HepG2 (cell line): ENCODE results near the gene CHEK2. TPM values are rescaled to one million over a fixed set of nuclear protein-coding genes. Genes with fewer than 3 reads are reported as not detected.
A peak's percentile ranks its signal among the peaks of the same experiment; 100 is the strongest.

Experiments
- ATAD3A ChIP-seq: sonication (generic); formaldehyde crosslinking; IDR thresholded peaks from 2 replicates; pipeline ENCODE4 v1.4.0; 2020; ENCODE audit warnings: missing genetic modification reagents
- CCAR2 ChIP-seq: fragments of 200-400 bp; formaldehyde crosslinking; optimal IDR thresholded peaks from 2 replicates; pipeline ENCODE3; 2018; ENCODE audit warnings: low read depth, mild to moderate bottlenecking, low read length, moderate library complexity
- CHCHD3 ChIP-seq: sonication (generic); formaldehyde crosslinking; IDR thresholded peaks from 2 replicates; pipeline ENCODE4 v1.8.0; 2022; ENCODE audit warnings: mild to moderate bottlenecking, missing genetic modification reagents, moderate library complexity
- DR1 ChIP-seq: sonication (generic); formaldehyde crosslinking; IDR thresholded peaks from 2 replicates; pipeline ENCODE4 v1.8.0; 2021; ENCODE audit warnings: mild to moderate bottlenecking, missing genetic modification reagents, inconsistent platforms
- ESRRA ChIP-seq: sonication (generic); formaldehyde crosslinking; IDR thresholded peaks from 2 replicates; pipeline ENCODE4 v1.5.1; 2020; ENCODE audit warnings: mild to moderate bottlenecking, low read depth, missing genetic modification reagents
- HDAC6 ChIP-seq: fragments of 200-600 bp; sonication (generic); IDR thresholded peaks from 2 replicates; pipeline ENCODE4 v1.7.0; 2017; ENCODE audit warnings: mild to moderate bottlenecking, antibody characterized with exemption, low read length, low read depth
- HNRNPK ChIP-seq: fragments of 200-400 bp; formaldehyde crosslinking; IDR thresholded peaks from 2 replicates; pipeline ENCODE4 v1.6.1; 2018; ENCODE audit warnings: low read length, low read depth, moderate library complexity, mild to moderate bottlenecking; ENCODE audit not compliant: poor library complexity, severe bottlenecking
- KMT2A ChIP-seq: sonication (generic); formaldehyde crosslinking; IDR thresholded peaks from 2 replicates; pipeline ENCODE4 v1.4.0; 2020; ENCODE audit warnings: missing genetic modification reagents
- MEIS2 ChIP-seq: sonication (generic); formaldehyde crosslinking; IDR thresholded peaks from 2 replicates; pipeline ENCODE4 v1.9.0; 2021; ENCODE audit warnings: mild to moderate bottlenecking, missing genetic modification reagents
- MNT ChIP-seq: fragments of 450-650 bp; IDR thresholded peaks from 2 replicates; pipeline ENCODE4 v1.6.1; 2016
- NR2F1 ChIP-seq, 2 experiments: fragments of 450-650 bp in 1 of 2; formaldehyde crosslinking in 1 of 2; IDR thresholded peaks; 2 replicates each; pipeline versions ENCODE4 v1.5.0 to v1.6.1; 2016 to 2020; ENCODE audit warnings: mild to moderate bottlenecking in 1 of 2, missing compliant biosample characterization in 1 of 2, missing genetic modification reagents in 1 of 2, moderate library complexity in 1 of 2
- TCF7 ChIP-seq: sonication (generic); IDR thresholded peaks from 2 replicates; pipeline ENCODE4 v1.6.1; 2016; ENCODE audit warnings: antibody characterized with exemption, low read depth
- ZBTB42 ChIP-seq: sonication (generic); formaldehyde crosslinking; IDR thresholded peaks from 2 replicates; pipeline ENCODE4 v1.5.0; 2020; ENCODE audit warnings: mild to moderate bottlenecking, missing genetic modification reagents
- ZNF343 ChIP-seq: sonication (generic); formaldehyde crosslinking; IDR thresholded peaks from 2 replicates; pipeline ENCODE4 v1.4.0; 2020; ENCODE audit warnings: mild to moderate bottlenecking, missing genetic modification reagents
- ZNF691 ChIP-seq: sonication (generic); formaldehyde crosslinking; IDR thresholded peaks from 2 replicates; pipeline ENCODE4 v1.4.0; 2020; ENCODE audit warnings: missing genetic modification reagents, low read depth, mild to moderate bottlenecking, borderline replicate concordance
- ZNF720 ChIP-seq: sonication (generic); formaldehyde crosslinking; IDR thresholded peaks from 2 replicates; pipeline ENCODE4 v1.4.0; 2020; ENCODE audit warnings: missing genetic modification reagents
- ZSCAN21 ChIP-seq: sonication (generic); formaldehyde crosslinking; IDR thresholded peaks from 2 replicates; pipeline ENCODE4 v1.8.0; 2022; ENCODE audit warnings: mild to moderate bottlenecking, missing genetic modification reagents, moderate library complexity, borderline replicate concordance
- polyA plus RNA-seq, 8 experiments: library from polyadenylated mRNA; depleted of rRNA in 3 of 8; stranded (reverse) in 7 of 8; unstranded in 1 of 8; fragments of >200 nt; fragmentation: Illumina TruSeq in 4 of 8; extraction: Trizol in 4 of 8; gene quantifications; 2 replicates each; pipeline versions ENCODE4 v1.2.1 to v1.2.3, GENCODE V29; 2011 to 2016; ENCODE audit warnings: low read depth in 4 of 8, missing spikeins in 1 of 8, mixed read lengths in 1 of 8; ENCODE audit not compliant: insufficient read depth in 1 of 8
- total RNA-seq, 5 experiments: library from RNA; depleted of rRNA; stranded (reverse); fragments of >200 nt; fragmentation: Illumina TruSeq; extraction: Trizol; gene quantifications; 2 replicates each; pipeline ENCODE4 v1.2.3, GENCODE V29; 2016; ENCODE audit warnings: low read depth in 1 of 5
- TF ChIP-seq, protein P1 (sequence below): sonication (generic); formaldehyde crosslinking; IDR thresholded peaks from 2 replicates; pipeline ENCODE4 v1.5.0; 2020; ENCODE audit warnings: missing genetic modification reagents
- TF ChIP-seq, protein P2 (sequence below): IDR thresholded peaks from 2 replicates; pipeline ENCODE4 v1.6.1; 2016; ENCODE audit warnings: control low read depth

CHEK2 gene
- total and polyA plus RNA-seq, 2 of the 13 experiments (the other 11 are each of a cell fraction or from before 2014, with no cell fraction given) = 27.0 to 40.5 TPM

DNA sequence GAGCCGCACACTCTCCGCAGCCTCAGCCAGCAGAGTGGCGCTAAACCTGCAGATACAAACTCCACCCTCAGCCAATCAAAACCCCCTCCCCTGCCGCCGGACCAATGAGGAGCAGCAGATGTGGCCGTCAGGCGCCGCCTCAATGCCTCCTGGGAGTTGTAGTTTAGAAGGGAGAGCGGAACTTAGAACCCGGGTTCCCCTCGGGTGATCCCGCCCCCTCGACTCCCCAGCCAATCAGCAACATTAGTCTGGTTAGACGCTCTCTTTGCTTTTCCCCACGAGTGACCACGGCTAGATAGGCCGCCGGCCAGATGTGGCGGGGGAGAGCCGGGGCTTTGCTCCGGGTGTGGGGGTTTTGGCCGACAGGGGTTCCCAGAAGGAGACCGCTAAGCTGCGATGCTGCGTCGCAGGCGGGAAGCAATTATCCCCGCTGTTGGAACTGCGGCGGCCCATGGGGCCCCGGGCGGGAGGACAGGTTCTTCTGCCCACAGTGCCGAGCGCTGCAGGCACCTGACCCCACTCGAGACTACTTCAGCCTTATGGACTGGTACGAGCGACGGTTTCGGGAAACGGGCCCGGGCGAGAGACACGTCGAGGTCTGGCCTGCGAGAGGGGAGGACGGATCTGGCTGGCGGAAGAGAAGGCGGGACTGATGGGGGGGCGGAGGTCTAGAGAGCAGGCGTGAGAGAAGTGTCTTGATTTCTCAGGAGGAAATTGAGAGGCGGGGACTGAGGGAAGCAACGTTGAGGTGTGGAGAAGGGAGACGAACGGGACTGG lies at the start of gene CHEK2, which contains the start of gene HSCB (continued):
- TF ChIP-seq, protein P1, sequence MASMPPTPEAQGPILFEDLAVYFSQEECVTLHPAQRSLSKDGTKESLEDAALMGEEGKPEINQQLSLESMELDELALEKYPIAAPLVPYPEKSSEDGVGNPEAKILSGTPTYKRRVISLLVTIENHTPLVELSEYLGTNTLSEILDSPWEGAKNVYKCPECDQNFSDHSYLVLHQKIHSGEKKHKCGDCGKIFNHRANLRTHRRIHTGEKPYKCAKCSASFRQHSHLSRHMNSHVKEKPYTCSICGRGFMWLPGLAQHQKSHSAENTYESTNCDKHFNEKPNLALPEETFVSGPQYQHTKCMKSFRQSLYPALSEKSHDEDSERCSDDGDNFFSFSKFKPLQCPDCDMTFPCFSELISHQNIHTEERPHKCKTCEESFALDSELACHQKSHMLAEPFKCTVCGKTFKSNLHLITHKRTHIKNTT = no peak
- TF ChIP-seq CCAR2 (no peak), MNT (peak; percentile 1; the same call in 1 of the 2 replicates), ZBTB42 (CRISPR knock-in tag) (peak; percentile 90), ZNF343 (CRISPR knock-in tag) (peak; percentile 63; the same call in 1 of the 2 replicates), HNRNPK (no peak), ATAD3A (CRISPR knock-in tag) (no peak), KMT2A (CRISPR knock-in tag) (no peak; the same call in 1 of the 2 replicates), ZNF691 (CRISPR knock-in tag) (peak; percentile 50; the same call in 1 of the 2 replicates), ESRRA (no peak), TCF7 (no peak), CHCHD3 (0 out of 2 replicates have a peak, but pooled peaks have one; percentile 25), ZNF720 (CRISPR knock-in tag) (no peak), ZSCAN21 (CRISPR knock-in tag) (peak; percentile 81; the same call in 1 of the 2 replicates), NR2F1 (CRISPR knock-in tag; IDR thresholded peaks at IDR 0.05) (no peak), HDAC6 (no peak), DR1 (0 out of 2 replicates have a peak, but pooled peaks have one; percentile 33), MEIS2 (CRISPR knock-in tag) (no peak)
- TF ChIP-seq, protein P2, sequence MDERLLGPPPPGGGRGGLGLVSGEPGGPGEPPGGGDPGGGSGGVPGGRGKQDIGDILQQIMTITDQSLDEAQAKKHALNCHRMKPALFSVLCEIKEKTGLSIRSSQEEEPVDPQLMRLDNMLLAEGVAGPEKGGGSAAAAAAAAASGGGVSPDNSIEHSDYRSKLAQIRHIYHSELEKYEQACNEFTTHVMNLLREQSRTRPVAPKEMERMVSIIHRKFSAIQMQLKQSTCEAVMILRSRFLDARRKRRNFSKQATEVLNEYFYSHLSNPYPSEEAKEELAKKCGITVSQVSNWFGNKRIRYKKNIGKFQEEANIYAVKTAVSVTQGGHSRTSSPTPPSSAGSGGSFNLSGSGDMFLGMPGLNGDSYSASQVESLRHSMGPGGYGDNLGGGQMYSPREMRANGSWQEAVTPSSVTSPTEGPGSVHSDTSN (CRISPR knock-in tag) = no peak
